Stimulated activated naive CD4-positive, alpha-beta T cell treated with Interleukin-2 at 50 U/mL for 16 hours (primary cell): ENCODE data around the gene ATF7.

Experiments used
- DNase-seq: peaks from one replicate; lab custom pipeline; 2025; lab: John Stamatoyannopoulos, UW

The ATF7 gene

GRCh38 chr12:53596920-53597363 is 29.2 kb downstream of the ATF7 start:
- DNase-seq = no peak

- no peak for DNase-seq
Observed at GRCh38 chr12:53594897-53595615, 31.1 kb downstream of the ATF7 start.

- DNase-seq = no peak
Observed at GRCh38 chr12:53593707-53594106, 32.5 kb downstream of the ATF7 start.

DNA sequence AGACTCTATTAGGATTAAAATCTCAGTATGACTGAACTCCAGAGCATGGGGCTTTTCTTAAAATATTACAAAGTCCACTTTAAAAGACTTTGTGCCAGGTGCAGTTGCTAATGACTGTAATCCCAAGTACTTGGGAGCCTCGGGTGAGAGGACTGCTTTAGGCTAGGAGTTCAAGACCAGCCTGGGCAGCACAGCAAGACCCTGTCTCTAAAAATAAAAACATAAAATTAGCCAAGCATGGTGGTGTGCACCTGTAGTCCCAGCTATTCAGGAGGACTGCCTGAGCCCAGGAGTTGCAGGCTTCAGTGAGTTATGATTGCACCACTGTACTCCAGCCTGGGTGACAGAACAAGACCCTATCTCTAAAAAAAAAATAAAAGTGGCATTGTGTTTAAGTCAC is 33.2 kb downstream of the ATF7 start:
- DNase-seq = no peak

- no peak for DNase-seq
Observed at GRCh38 chr12:53592426-53592825, 33.8 kb downstream of the ATF7 start.

DNA sequence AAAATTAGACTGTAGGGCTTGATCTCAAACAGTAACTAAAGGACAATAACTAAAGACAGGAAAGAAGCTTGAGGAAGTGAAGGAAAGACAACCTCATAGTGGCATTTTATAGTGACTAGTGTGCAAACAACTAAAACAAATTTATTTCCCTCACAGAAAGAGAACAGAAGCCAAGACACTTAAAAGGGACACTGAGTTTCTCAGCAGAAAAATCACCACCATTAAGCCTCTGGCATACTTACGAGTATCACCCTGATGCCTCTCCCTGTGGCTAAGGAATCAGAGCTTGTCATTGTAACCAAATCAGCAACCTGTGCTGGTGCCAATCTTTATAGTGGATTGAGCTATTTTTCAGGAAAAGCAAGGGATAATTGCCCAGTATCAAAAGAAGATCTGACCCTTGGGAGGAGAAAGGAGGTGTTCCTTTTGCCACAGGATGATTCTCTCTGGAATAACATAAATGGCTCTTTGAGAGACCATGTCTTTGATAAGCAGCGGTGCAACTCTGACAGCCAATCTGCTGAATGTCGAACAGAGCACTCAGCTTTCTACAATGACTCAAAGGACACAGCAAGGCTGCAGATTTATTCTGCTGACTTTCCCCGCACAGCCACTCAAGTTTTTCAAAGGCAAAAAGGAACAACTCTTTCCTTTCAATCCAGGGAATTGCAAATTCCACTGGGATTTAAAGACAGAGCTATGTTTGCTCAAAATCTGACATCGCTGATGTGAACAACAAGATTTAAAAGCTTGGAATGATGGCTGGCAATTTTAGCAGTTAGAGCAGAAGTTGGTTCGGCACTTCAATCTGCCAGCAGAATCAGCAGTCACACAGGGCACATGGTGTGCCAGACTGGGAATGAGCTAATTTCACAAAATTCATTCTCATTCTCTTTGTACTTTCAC is 34.6 kb downstream of the ATF7 start:
- no peak for DNase-seq

DNA sequence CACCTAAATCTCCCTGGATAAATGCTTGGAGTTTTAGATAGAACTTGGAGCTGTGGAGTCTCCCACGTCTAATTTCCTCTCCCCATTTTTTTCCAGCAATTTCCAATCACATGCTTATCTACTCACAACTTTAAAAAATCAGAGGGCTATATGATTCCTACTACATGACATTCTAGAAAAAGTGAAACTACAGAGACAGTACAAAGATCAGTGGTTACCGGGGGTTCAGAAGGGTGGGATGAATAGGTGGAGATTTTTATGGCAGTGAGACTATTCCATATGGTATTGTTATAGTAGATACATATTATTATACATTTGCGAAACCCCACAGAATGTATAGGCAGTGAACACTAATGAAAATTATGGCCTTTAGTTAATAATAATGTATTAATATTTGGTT is 35.5 kb downstream of the ATF7 start:
- DNase-seq = no peak

- DNase-seq = no peak
Observed at GRCh38 chr12:53589915-53590314, 36.3 kb downstream of the ATF7 start.

- no peak for DNase-seq
Observed at GRCh38 chr12:53589423-53589822, 36.8 kb downstream of the ATF7 start.

DNA sequence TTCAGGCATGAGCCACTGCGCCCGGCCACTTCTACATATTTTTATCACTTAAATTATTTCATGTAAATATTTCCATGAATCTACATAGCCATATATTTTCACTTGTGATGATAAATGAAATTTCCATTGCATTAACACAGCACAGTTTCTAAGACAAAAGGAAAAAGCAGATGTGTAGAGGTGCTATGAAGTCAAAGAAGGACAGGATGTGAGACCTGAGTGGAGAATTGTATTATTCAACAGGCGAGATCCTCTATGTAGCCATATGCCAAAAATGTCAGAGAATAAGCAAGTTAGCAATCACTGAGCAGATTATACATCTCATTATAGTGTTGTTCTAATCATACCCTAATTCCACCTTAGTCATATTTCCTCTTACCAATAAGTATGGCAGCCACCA is 38.1 kb downstream of the ATF7 start:
- DNase-seq = no peak

- DNase-seq = no peak
Observed at GRCh38 chr12:53586745-53587144, 39.4 kb downstream of the ATF7 start.

GRCh38 chr12:53585448-53586125 is 40.6 kb downstream of the ATF7 start:
- DNase-seq = no peak

GRCh38 chr12:53579545-53579955 is 46.6 kb downstream of the ATF7 start:
- DNase-seq = no peak

GRCh38 chr12:53578783-53579182 is 47.4 kb downstream of the ATF7 start:
- DNase-seq = no peak

GRCh38 chr12:53577941-53578352 is 48.2 kb downstream of the ATF7 start:
- DNase-seq = no peak

- no peak for DNase-seq
Observed at GRCh38 chr12:53575502-53576249, 50.5 kb downstream of the ATF7 start.

DNA sequence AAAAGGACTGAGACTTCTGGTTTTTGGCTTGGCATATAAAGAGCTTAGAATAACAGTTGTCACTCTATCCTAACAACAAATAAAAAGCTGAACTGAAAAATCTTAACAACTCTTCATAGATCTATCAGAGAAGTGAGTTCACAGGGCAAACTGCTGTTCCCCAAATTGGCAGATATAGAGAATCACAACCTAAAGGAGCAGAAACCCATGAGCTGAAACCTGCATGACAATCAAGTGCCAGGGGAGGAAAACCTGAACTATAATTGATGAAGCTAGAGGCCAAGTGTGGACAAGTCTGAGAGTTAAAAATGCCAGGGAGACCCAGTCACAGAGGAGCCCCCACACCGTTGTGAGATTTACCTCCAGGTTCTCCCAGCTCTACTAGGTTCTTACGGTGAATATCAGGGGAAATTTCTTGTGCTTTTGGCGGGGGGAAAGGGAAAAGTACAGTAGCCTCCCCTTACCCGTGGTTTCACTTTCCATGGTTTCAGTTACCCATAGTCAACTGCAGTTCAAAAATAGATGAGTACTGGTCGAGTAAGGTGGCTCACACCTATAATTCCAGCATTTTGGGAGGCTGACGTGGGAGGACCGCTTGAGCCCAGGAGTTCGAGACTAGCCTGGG is 53.9 kb downstream of the ATF7 start:
- DNase-seq = no peak

DNA sequence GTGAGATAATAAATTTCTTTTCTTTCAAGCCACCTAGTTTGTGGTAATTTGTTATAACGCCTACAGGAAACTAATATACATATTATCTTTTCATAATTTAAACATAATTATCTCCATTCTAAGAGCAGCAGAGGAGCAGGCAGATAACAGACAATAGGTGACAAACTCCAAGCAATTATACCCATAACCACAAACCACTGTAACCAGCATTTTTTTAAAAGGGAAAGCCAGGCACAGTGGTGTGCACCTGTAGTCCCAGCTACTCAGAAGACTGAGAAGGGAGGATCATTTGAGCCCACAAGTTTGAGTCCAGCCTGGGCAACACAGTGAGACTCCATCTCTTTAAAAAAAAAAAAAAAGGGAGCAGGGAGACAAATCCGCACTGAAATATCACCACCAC is 54.9 kb downstream of the ATF7 start:
- no peak for DNase-seq

- DNase-seq = no peak
Observed at GRCh38 chr12:53568809-53569557, 57.2 kb downstream of the ATF7 start.

GRCh38 chr12:53567961-53568808 is 58.0 kb downstream of the ATF7 start:
- no peak for DNase-seq
